ENCODE data around the gene GNPNAT1.
"Not testable (repeated sequence)": the region's sequence is repeated elsewhere in the genome, so short reads cannot be mapped to it uniquely, and the experiment has no call there.

- not testable (repeated sequence) for TF ChIP-seq CTCF (conservative IDR thresholded peaks at IDR 0.05 in 1 of 2, IDR thresholded peaks at IDR 0.05 in 1 of 2; ENCODE audit: low read depth in 1 of 2, low read length in 2 of 2); EZH2 (IDR thresholded peaks at IDR 0.05; ENCODE audit: low read length, missing control alignments)
These were observed 63.9 kb downstream of the GNPNAT1 start for GRCh38 chr14:52727509-52727908.
